Duodenal mucosa (tissue), 2 donors: ENCODE results near the gene OR56A3.
"Not testable (repeated sequence)": the region's sequence is repeated elsewhere in the genome, so short reads cannot be mapped to it uniquely, and the experiment has no call there.

Source experiments
- H3K27ac ChIP-seq: one replicate; pipeline ENCODE4 v1.7.0; 2013; ENCODE audit warnings: low read depth, low read length
- H3K27me3 ChIP-seq, 2 donors: one replicate each; pipeline ENCODE4 v1.7.0; 2013; ENCODE audit warnings: low read length in 2 of 2, control low read depth in 1 of 2; ENCODE audit not compliant: insufficient read depth in 2 of 2, control insufficient read depth in 1 of 2
- H3K36me3 ChIP-seq, 2 donors: one replicate each; pipeline ENCODE4 v1.7.0; 2013; ENCODE audit warnings: low read length in 2 of 2, control low read depth in 1 of 2; ENCODE audit not compliant: insufficient read depth in 2 of 2, control insufficient read depth in 1 of 2
- H3K4me1 ChIP-seq, 2 donors: one replicate each; pipeline ENCODE4 v1.7.0; 2013; ENCODE audit warnings: low read length in 2 of 2, control low read depth in 1 of 2; ENCODE audit not compliant: insufficient read depth in 2 of 2, control insufficient read depth in 1 of 2
- H3K4me3 ChIP-seq, 2 donors: one replicate each; pipeline ENCODE4 v1.7.0; 2013; ENCODE audit warnings: low read length in 2 of 2, low read depth in 1 of 2
- H3K9ac ChIP-seq, 2 donors: one replicate each; pipeline ENCODE4 v1.7.0; 2013; ENCODE audit warnings: low read length in 2 of 2, low read depth in 1 of 2
- H3K9me3 ChIP-seq, 2 donors: one replicate each; pipeline ENCODE4 v1.7.0; 2013; ENCODE audit warnings: low read length in 2 of 2, control low read depth in 1 of 2; ENCODE audit not compliant: control insufficient read depth in 1 of 2

The OR56A3 gene

GRCh38 chr11:5930614-5931013 lies 11.4 kb upstream of the OR56A3 start:
- H3K9me3 ChIP-seq = peaks cover 3 to 11% of the 10 kb centered on the region in 2 donors
- no peak overlapping the region for H3K27ac ChIP-seq
- no peaks in the 10 kb centered on the region for H3K4me1 ChIP-seq
- no peak overlapping the region for H3K9ac ChIP-seq
- H3K4me3 ChIP-seq = no peak overlapping the region
- no peaks in the 10 kb centered on the region for H3K36me3 ChIP-seq
- H3K27me3 ChIP-seq = no peaks in the 10 kb centered on the region

GRCh38 chr11:5931061-5931460 lies 11.0 kb upstream of the OR56A3 start:
- no peaks in the 10 kb centered on the region for H3K27me3 ChIP-seq
- no peaks in the 10 kb centered on the region for H3K36me3 ChIP-seq
- no peak overlapping the region for H3K4me3 ChIP-seq
- H3K9me3 ChIP-seq = peaks cover 3 to 11% of the 10 kb centered on the region in 2 donors
- no peak overlapping the region for H3K27ac ChIP-seq
- no peaks in the 10 kb centered on the region for H3K4me1 ChIP-seq
- H3K9ac ChIP-seq = no peak overlapping the region

GRCh38 chr11:5932671-5933070 lies 9.4 kb upstream of the OR56A3 start:
- H3K9ac ChIP-seq = no peak overlapping the region
- H3K9me3 ChIP-seq = peaks cover 3 to 11% of the 10 kb centered on the region in 2 donors
- no peak overlapping the region for H3K27ac ChIP-seq
- H3K36me3 ChIP-seq = no peaks in the 10 kb centered on the region
- no peaks in the 10 kb centered on the region for H3K27me3 ChIP-seq
- no peak overlapping the region for H3K4me3 ChIP-seq
- no peaks in the 10 kb centered on the region for H3K4me1 ChIP-seq

GRCh38 chr11:5933116-5933515 lies 8.9 kb upstream of the OR56A3 start:
- no peaks in the 10 kb centered on the region for H3K27me3 ChIP-seq
- peaks cover 3 to 8% of the 10 kb centered on the region in 2 donors for H3K9me3 ChIP-seq
- H3K4me1 ChIP-seq = no peaks in the 10 kb centered on the region
- H3K27ac ChIP-seq = no peak overlapping the region
- no peak overlapping the region for H3K9ac ChIP-seq
- no peak overlapping the region for H3K4me3 ChIP-seq
- no peaks in the 10 kb centered on the region for H3K36me3 ChIP-seq

- no peaks in the 10 kb centered on the region for H3K4me1 ChIP-seq
- H3K9me3 ChIP-seq = no peaks in the 10 kb centered on the region
- no peak overlapping the region for H3K9ac ChIP-seq
- H3K27ac ChIP-seq = no peak overlapping the region
- no peaks in the 10 kb centered on the region for H3K36me3 ChIP-seq
- H3K4me3 ChIP-seq = no peak overlapping the region
- no peaks in the 10 kb centered on the region for H3K27me3 ChIP-seq
Observed at GRCh38 chr11:5937868-5938602, 4.0 kb upstream of the OR56A3 start.

- H3K27me3 ChIP-seq = no peaks in the 10 kb centered on the region
- no peaks in the 10 kb centered on the region for H3K36me3 ChIP-seq
- no peak overlapping the region for H3K4me3 ChIP-seq
- no peak overlapping the region for H3K9ac ChIP-seq
- H3K9me3 ChIP-seq = no peaks in the 10 kb centered on the region
- no peak overlapping the region for H3K27ac ChIP-seq
- no peaks in the 10 kb centered on the region for H3K4me1 ChIP-seq
Observed at GRCh38 chr11:5938603-5938965, 3.5 kb upstream of the OR56A3 start.

GRCh38 chr11:5940748-5941147 lies 1.3 kb upstream of the OR56A3 start:
- no peaks in the 10 kb centered on the region for H3K4me1 ChIP-seq

GRCh38 chr11:5955586-5955985 lies 13.5 kb downstream of the OR56A3 start:
- H3K27ac ChIP-seq = no peak overlapping the region
- H3K4me3 ChIP-seq = no peak overlapping the region
- peaks cover 0 to 5% of the 10 kb centered on the region in 2 donors for H3K9me3 ChIP-seq
- H3K4me1 ChIP-seq = no peaks in the 10 kb centered on the region
- no peaks in the 10 kb centered on the region for H3K36me3 ChIP-seq
- no peaks in the 10 kb centered on the region for H3K27me3 ChIP-seq
- H3K9ac ChIP-seq = no peak overlapping the region

More at GRCh38 chr11:5940748-5941147, 1.3 kb upstream of the OR56A3 start:
- Histone ChIP-seq H3K27me3 (no peaks in the 10 kb centered on the region), H3K9ac (no peak overlapping the region), H3K4me3 (no peak overlapping the region), H3K36me3 (no peaks in the 10 kb centered on the region), H3K27ac (no peak overlapping the region), H3K9me3 (no peaks in the 10 kb centered on the region)

GRCh38 chr11:5960704-5961320 lies 18.8 kb downstream of the OR56A3 start:
- H3K27ac ChIP-seq, H3K27me3 ChIP-seq, H3K4me1 ChIP-seq, H3K4me3 ChIP-seq, H3K36me3 ChIP-seq, H3K9ac ChIP-seq, H3K9me3 ChIP-seq: not testable (repeated sequence)

- no peak overlapping the region for H3K27ac ChIP-seq
- H3K36me3 ChIP-seq = no peaks in the 10 kb centered on the region
- H3K4me1 ChIP-seq = no peaks in the 10 kb centered on the region
Observed at GRCh38 chr11:5966958-5967357, 24.9 kb downstream of the OR56A3 start.

More at GRCh38 chr11:5966958-5967357, 24.9 kb downstream of the OR56A3 start:
- H3K27me3 ChIP-seq = no peaks in the 10 kb centered on the region
- peaks cover 0 to 4% of the 10 kb centered on the region in 2 donors for H3K9me3 ChIP-seq
- H3K4me3 ChIP-seq = no peak overlapping the region
- H3K9ac ChIP-seq = no peak overlapping the region
